ENCODE data around the gene PROSER2. TPM values are rescaled to one million over a fixed set of nuclear protein-coding genes. Genes with fewer than 3 reads are reported as not detected.

The PROSER2 gene
- total and polyA plus RNA-seq, 10 donors: 1.6 to 15.4 (median 6.1) TPM

- Histone ChIP-seq H3K27ac (no peak overlapping the region), H3K4me3 (no peak overlapping the region), H3K36me3 (no peaks in the 10 kb centered on the region), H3K27me3 (replicated peaks in 1 of 7) (no peaks in the 10 kb centered on the region), H3K4me1 (peaks cover 0 to 7% (median 0%) of the 10 kb centered on the region in 6 donors), H3K9me3 (no peaks in the 10 kb centered on the region)
- intact Hi-C loops (cut with DNase I; ENCODE audit: low total_unique reads): no loop called here
- WGBS, 5 donors: 89 to 97% (median 92%) methylated on average over 9 of the region's 9 CpGs
- TF ChIP-seq POLR2AphosphoS5 (IDR thresholded peaks at IDR 0.05) (no peak), POLR2A (IDR thresholded peaks at IDR 0.05) (no peak), CTCF (IDR thresholded peaks at IDR 0.05 in 8 of 11, conservative IDR thresholded peaks at IDR 0.05 in 3 of 11) (no peak)
- peak; percentile 28 for DNase-seq
Observed at GRCh38 chr10:11787374-11787773, 35.8 kb upstream of the PROSER2 start.

GRCh38 chr10:11787846-11788245, 35.3 kb upstream of the PROSER2 start:
- H3K4me3 ChIP-seq: no peak overlapping the region
- TF ChIP-seq CTCF (IDR thresholded peaks at IDR 0.05 in 8 of 11, conservative IDR thresholded peaks at IDR 0.05 in 3 of 11) (no peak), POLR2AphosphoS5 (IDR thresholded peaks at IDR 0.05) (no peak), POLR2A (IDR thresholded peaks at IDR 0.05) (no peak)
- no peaks in the 10 kb centered on the region for H3K9me3 ChIP-seq
- H3K27me3 ChIP-seq (replicated peaks in 1 of 7): no peaks in the 10 kb centered on the region
- DNase-seq: peak; percentile 54
- H3K4me1 ChIP-seq: peaks cover 0 to 4% (median 0%) of the 10 kb centered on the region in 6 donors
- no peaks in the 10 kb centered on the region for H3K36me3 ChIP-seq
- 82 to 93% (median 92%) methylated on average over 8 to 10 of the region's 10 CpGs for WGBS, 5 donors
- no peak overlapping the region for H3K27ac ChIP-seq
- intact Hi-C loops (cut with DNase I; ENCODE audit: low total_unique reads): no loop called here

GRCh38 chr10:11789306-11789705, 33.9 kb upstream of the PROSER2 start:
- TF ChIP-seq POLR2AphosphoS5 (IDR thresholded peaks at IDR 0.05) (no peak), CTCF (IDR thresholded peaks at IDR 0.05 in 8 of 11, conservative IDR thresholded peaks at IDR 0.05 in 3 of 11) (no peak), POLR2A (IDR thresholded peaks at IDR 0.05) (no peak)
- Histone ChIP-seq H3K4me3 (no peak overlapping the region), H3K27me3 (replicated peaks in 1 of 7) (no peaks in the 10 kb centered on the region), H3K4me1 (no peaks in the 10 kb centered on the region), H3K36me3 (no peaks in the 10 kb centered on the region), H3K9me3 (no peaks in the 10 kb centered on the region), H3K27ac (no peak overlapping the region)
- intact Hi-C loops (cut with DNase I; ENCODE audit: low total_unique reads): no loop called here
- WGBS, 5 donors: 82 to 93% (median 88%) methylated on average over 2 of the region's 2 CpGs
- no peak for DNase-seq

GRCh38 chr10:11789956-11790355, 33.2 kb upstream of the PROSER2 start:
- WGBS, 5 donors: 85 to 92% (median 87%) methylated on average over 8 of the region's 8 CpGs
- Histone ChIP-seq H3K4me3 (no peak overlapping the region), H3K4me1 (no peaks in the 10 kb centered on the region), H3K9me3 (no peaks in the 10 kb centered on the region), H3K27me3 (replicated peaks in 1 of 7) (no peaks in the 10 kb centered on the region), H3K27ac (no peak overlapping the region), H3K36me3 (no peaks in the 10 kb centered on the region)
- TF ChIP-seq POLR2AphosphoS5 (IDR thresholded peaks at IDR 0.05): no peak
- intact Hi-C loops (cut with DNase I; ENCODE audit: low total_unique reads): no loop called here
- DNase-seq: peak; percentile 41

All from spleen (tissue), 11 donors.